SK-N-SH (cell line): Measurements from ENCODE around the gene EPHX1. TPM values are rescaled to one million over a fixed set of nuclear protein-coding genes. Genes with fewer than 3 reads are reported as not detected.
"Not testable (repeated sequence)": the region's sequence is repeated elsewhere in the genome, so short reads cannot be mapped to it uniquely, and the experiment has no call there.

Experiments used
- CTCF ChIA-PET: fragments of 300-600, 350-600 bp; formaldehyde crosslinking; extraction: SDS; loops from one replicate; lab custom pipeline; 2021; lab: Yijun Ruan, JAX
- POLR2A ChIA-PET: fragments of 350-600 bp; sonication (Branson Sonifier 250); formaldehyde crosslinking; extraction: SDS; loops from one replicate; lab custom pipeline; 2020; ENCODE audit warnings: antibody characterized with exemption, inconsistent platforms; lab: Yijun Ruan, JAX
- DNase-seq: peaks from one replicate; pipeline ENCODE4 v3.0.0; 2012
- H2AFZ ChIP-seq: fragments of 200-600 bp; sonication (generic); 2 replicates; pipeline ENCODE4 v1.8.1; 2016; ENCODE audit warnings: antibody characterized with exemption, mild to moderate bottlenecking, low read depth
- H3F3A ChIP-seq: fragments of 200-600 bp; sonication (generic); replicated peaks from 2 replicates; pipeline ENCODE3; 2016; ENCODE audit warnings: antibody characterized with exemption, mild to moderate bottlenecking; ENCODE audit not compliant: insufficient read depth
- H3K27ac ChIP-seq, 2 experiments: fragments of 200-500 bp in 1 of 2; fragments of 200-600 bp in 1 of 2; sonication (Bioruptor generic) in 1 of 2; sonication (generic), shearing (Covaris generic) in 1 of 2; 2 replicates each; pipeline versions ENCODE4 v1.5.1 to v1.6.1; 2014 to 2016; ENCODE audit warnings: low read depth in 2 of 2, inconsistent platforms in 1 of 2, low read length in 1 of 2, mild to moderate bottlenecking in 1 of 2, mixed read lengths in 1 of 2
- H3K27me3 ChIP-seq: fragments of 200-600 bp; sonication (generic), shearing (Covaris generic); 2 replicates; pipeline ENCODE4 v1.6.1; 2016; ENCODE audit warnings: mixed run types; ENCODE audit not compliant: insufficient read depth
- H3K36me3 ChIP-seq, 2 experiments: fragments of 200-500 bp in 1 of 2; fragments of 200-600 bp in 1 of 2; sonication (Bioruptor generic) in 1 of 2; sonication (generic) in 1 of 2; replicated peaks in 1 of 2; 2 replicates each; pipeline versions ENCODE3 to v1.5.1; 2014 to 2016; ENCODE audit warnings: low read length in 1 of 2, mild to moderate bottlenecking in 1 of 2; ENCODE audit not compliant: insufficient read depth in 2 of 2, control insufficient read depth in 1 of 2
- H3K4me1 ChIP-seq, 2 experiments: fragments of 200-500 bp in 1 of 2; fragments of 200-600 bp in 1 of 2; sonication (Bioruptor generic) in 1 of 2; sonication (generic), shearing (Covaris generic) in 1 of 2; 2 replicates each; pipeline versions ENCODE4 v1.5.1 to v1.6.1; 2014 to 2016; ENCODE audit warnings: low read depth in 1 of 2, low read length in 1 of 2, mixed run types in 1 of 2; ENCODE audit not compliant: insufficient read depth in 2 of 2, control insufficient read depth in 1 of 2
- H3K4me2 ChIP-seq: fragments of 200-600 bp; sonication (generic), shearing (Covaris generic); 2 replicates; pipeline ENCODE4 v1.6.1; 2017; ENCODE audit warnings: mixed run types
- H3K4me3 ChIP-seq, 2 experiments: fragments of 200-500 bp in 1 of 2; fragments of 200-600 bp in 1 of 2; sonication (Bioruptor generic) in 1 of 2; sonication (generic), shearing (Covaris generic) in 1 of 2; 2 replicates each; pipeline versions ENCODE4 v1.5.1 to v1.8.1; 2014 to 2016; ENCODE audit warnings: low read depth in 2 of 2, inconsistent platforms in 1 of 2, low read length in 1 of 2, mild to moderate bottlenecking in 1 of 2, mixed read lengths in 1 of 2, moderate library complexity in 1 of 2
- H3K79me2 ChIP-seq: fragments of 200-600 bp; sonication (generic); 2 replicates; pipeline ENCODE4 v1.8.1; 2017; ENCODE audit warnings: mild to moderate bottlenecking; ENCODE audit not compliant: insufficient read depth
- H3K9ac ChIP-seq: fragments of 200-600 bp; sonication (generic); 2 replicates; pipeline ENCODE4 v1.6.1; 2017; ENCODE audit warnings: mixed run types
- H3K9me2 ChIP-seq: fragments of 200-600 bp; sonication (generic); 2 replicates; pipeline ENCODE4 v1.6.1; 2017; ENCODE audit warnings: mixed run types
- H3K9me3 ChIP-seq: fragments of 200-600 bp; sonication (generic); 2 replicates; pipeline ENCODE4 v1.6.1; 2017; ENCODE audit warnings: mixed run types, mild to moderate bottlenecking, moderate library complexity
- H4K20me1 ChIP-seq: fragments of 200-600 bp; sonication (generic); 2 replicates; pipeline ENCODE4 v1.6.1; 2017; ENCODE audit warnings: mild to moderate bottlenecking, mixed run types; ENCODE audit not compliant: insufficient read depth
- CHD2 ChIP-seq: fragments of 150-350 bp; IDR thresholded peaks from 2 replicates; pipeline ENCODE4 v1.6.1; 2018; ENCODE audit warnings: low read length; ENCODE audit not compliant: partially characterized antibody
- ELF1 ChIP-seq: IDR thresholded peaks from 2 replicates; pipeline ENCODE4 v1.4.0; 2012
- EP300 ChIP-seq, 2 experiments: IDR thresholded peaks; 2 replicates each; pipeline versions ENCODE4 v1.4.0 to v1.6.1; 2012; ENCODE audit warnings: borderline replicate concordance in 1 of 2, low read depth in 1 of 2, low read length in 1 of 2
- EZH2phosphoT487 ChIP-seq: fragments of 200-600 bp; sonication (generic); IDR thresholded peaks from 2 replicates; pipeline ENCODE4 v1.6.1; 2017; ENCODE audit warnings: low read depth, mixed run types, mild to moderate bottlenecking, antibody characterized with exemption, moderate library complexity, borderline replicate concordance
- FOSL2 ChIP-seq: IDR thresholded peaks from 2 replicates; pipeline ENCODE4 v1.4.0; 2012; ENCODE audit warnings: low read depth, mild to moderate bottlenecking, moderate library complexity, borderline replicate concordance
- GATA2 ChIP-seq: sonication (generic); formaldehyde crosslinking; IDR thresholded peaks from 2 replicates; pipeline ENCODE4 v1.5.0; 2020; ENCODE audit warnings: mild to moderate bottlenecking, missing genetic modification reagents
- IRF3 ChIP-seq: fragments of 150-350 bp; IDR thresholded peaks from 2 replicates; pipeline ENCODE4 v1.6.1; 2016; ENCODE audit warnings: mild to moderate bottlenecking, low read depth, low read length
- JUND ChIP-seq: IDR thresholded peaks from 2 replicates; pipeline ENCODE4 v1.4.0; 2012
- MAX ChIP-seq: IDR thresholded peaks from 2 replicates; pipeline ENCODE4 v1.4.0; 2012; ENCODE audit warnings: low read depth
- MEF2A ChIP-seq: IDR thresholded peaks from 2 replicates; pipeline ENCODE4 v1.4.0; 2012; ENCODE audit warnings: low read depth, borderline replicate concordance
- RFX5 ChIP-seq: IDR thresholded peaks from 2 replicates; pipeline ENCODE4 v1.6.1; 2012; ENCODE audit warnings: mild to moderate bottlenecking, improper control_type of control experiment, low read length
- USF1 ChIP-seq: IDR thresholded peaks from 2 replicates; pipeline ENCODE4 v1.4.0; 2012; ENCODE audit warnings: low read depth, borderline replicate concordance
- YY1 ChIP-seq: IDR thresholded peaks from 2 replicates; pipeline ENCODE4 v1.4.0; 2012; ENCODE audit warnings: low read depth, mild to moderate bottlenecking
- WGBS: methylation state at CpG from one replicate; pipeline ENCODE4 v1.1.6; 2017; ENCODE audit warnings: low lambda C conversion rate; 5-methylcytosine and 5-hydroxymethylcytosine counted together
- polyA plus RNA-seq, 3 experiments: library from polyadenylated mRNA; depleted of rRNA; stranded (reverse); fragments of >200 nt; gene quantifications; 2 replicates each; pipeline ENCODE4 v1.2.3, GENCODE V29; 2012

Gene EPHX1
- polyA plus RNA-seq, 1 of the 3 experiments (the other 2 are of a cell fraction), result 45.7 TPM

- ChIA-PET CTCF (interaction anchor here (0.9 to 5.2 kb wide), 5 partner anchors 12 to 339 kb away, joined by 3 to 20 read pairs (median 3); partner anchors contain the start of gene SRP9), POLR2A (interaction anchor here (0.6 kb wide), 1 partner anchor 248 kb away, joined by 3 read pairs; no protein-coding TSS in a partner anchor)
- peaks cover 4% of the 10 kb centered on the region; the same call in 1 of the 2 replicates for H3K79me2 ChIP-seq
- no peaks in the 10 kb centered on the region for H3F3A ChIP-seq
- no peaks in the 10 kb centered on the region for H3K36me3 ChIP-seq
- H3K27ac ChIP-seq, result no peak overlapping the region; a peak in 1 of 4 replicates
- no peak for TF ChIP-seq FOSL2
- no peak for TF ChIP-seq ELF1
- TF ChIP-seq JUND, result no peak
- TF ChIP-seq RFX5, result no peak
- no peak overlapping the region for H2AFZ ChIP-seq
- whole genome bisulfite sequencing, result 85% methylated on average over 8 of the region's 10 CpGs
- no peak overlapping the region for H3K9ac ChIP-seq
- no peak overlapping the region for H3K4me3 ChIP-seq
- no peak overlapping the region for H3K4me2 ChIP-seq
- no peaks in the 10 kb centered on the region for H3K9me2 ChIP-seq
- H3K4me1 ChIP-seq, result peaks cover 21 to 29% of the 10 kb centered on the region in 2 experiments
- no peaks in the 10 kb centered on the region for H3K9me3 ChIP-seq
- no peak for DNase-seq
- H3K27me3 ChIP-seq, result no peaks in the 10 kb centered on the region
- H4K20me1 ChIP-seq, result no peaks in the 10 kb centered on the region
These were observed 3.5 kb downstream of the EPHX1 start for GRCh38 chr1:225813214-225813964.

GRCh38 chr1:225814381-225814780 lies 4.5 kb downstream of the EPHX1 start:
- Histone ChIP-seq H3K9me3 (no peaks in the 10 kb centered on the region), H3K9me2 (no peaks in the 10 kb centered on the region), H3K4me2 (no peak overlapping the region), H4K20me1 (no peaks in the 10 kb centered on the region), H3K79me2 (peaks cover 4% of the 10 kb centered on the region; the same call in 1 of the 2 replicates), H3K27ac (no peak overlapping the region), H3F3A (no peaks in the 10 kb centered on the region), H2AFZ (no peak overlapping the region), H3K36me3 (no peaks in the 10 kb centered on the region), H3K9ac (no peak overlapping the region), H3K4me1 (peaks cover 21 to 29% of the 10 kb centered on the region in 2 experiments), H3K27me3 (no peaks in the 10 kb centered on the region), H3K4me3 (no peak overlapping the region)
- ChIA-PET POLR2A (no interaction called here), CTCF (interaction anchor here (1.1 to 5.2 kb wide), 2 partner anchors 173 to 340 kb away, joined by 3 to 20 read pairs; no protein-coding TSS in a partner anchor)
- no peak for DNase-seq
- WGBS, result 100% methylated on average over 4 of the region's 7 CpGs
- TF ChIP-seq YY1, result no peak
- no peak for TF ChIP-seq ELF1
- TF ChIP-seq MAX, result no peak
- TF ChIP-seq MEF2A, result no peak
- no peak for TF ChIP-seq USF1
- TF ChIP-seq GATA2, result no peak
- no peak for TF ChIP-seq JUND
- TF ChIP-seq EP300 (IDR thresholded peaks at IDR 0.05; ENCODE audit: borderline replicate concordance in 1 of 2, low read depth in 1 of 2, low read length in 1 of 2), result no peak
- no peak for TF ChIP-seq CHD2
- no peak for TF ChIP-seq EZH2phosphoT487
- TF ChIP-seq IRF3, result no peak
- TF ChIP-seq, all 33 proteins: peak for 0

- H3K9me3 ChIP-seq, H3K79me2 ChIP-seq, H3K4me2 ChIP-seq, H2AFZ ChIP-seq, H3K9ac ChIP-seq, H3F3A ChIP-seq, DNase-seq, H3K27me3 ChIP-seq, H3K9me2 ChIP-seq, H3K27ac ChIP-seq, H3K36me3 ChIP-seq, POLR2A ChIA-PET, H3K4me3 ChIP-seq, H4K20me1 ChIP-seq: not testable (repeated sequence)
- peaks cover 21 to 29% of the 10 kb centered on the region in 2 experiments for H3K4me1 ChIP-seq
- WGBS, result 97% methylated on average over 7 of the region's 7 CpGs
- CTCF ChIA-PET, result interaction anchor here (1.9 kb wide), 1 partner anchor 340 kb away, joined by 8 read pairs; no protein-coding TSS in a partner anchor
These were observed 5.2 kb downstream of the EPHX1 start for GRCh38 chr1:225815090-225815489.
